Right lobe of liver (tissue), 6 donors: ENCODE results near the gene DGUOK. TPM values are rescaled to one million over a fixed set of nuclear protein-coding genes. Genes with fewer than 3 reads are reported as not detected.

Experiments
- ATAC-seq, 4 donors: fragments of 200-7000 bp; cut with Tn5 transposase; one replicate each; pipeline ENCODE4 v1.9.1; 2020; ENCODE audit warnings: mild to moderate bottlenecking in 4 of 4, moderate library complexity in 4 of 4
- DNase-seq, 3 donors: peaks; one replicate each; pipeline ENCODE4 v3.0.0-alpha.2; 2020
- H3K27ac ChIP-seq, 3 donors: fragments of 200-600 bp; one replicate each; pipeline ENCODE4 v1.8.0; 2022
- H3K27me3 ChIP-seq, 2 donors: fragments of 200-600 bp; one replicate each; pipeline ENCODE4 v1.8.0; 2022
- H3K36me3 ChIP-seq, 4 donors: fragments of 200-600 bp; sonication (generic) in 1 of 4; one replicate each; pipeline versions ENCODE4 v1.5.1 to v1.8.0; 2017 to 2022; ENCODE audit warnings: control low read depth in 1 of 4
- H3K4me1 ChIP-seq, 4 donors: fragments of 200-600 bp; sonication (generic) in 1 of 4; one replicate each; pipeline versions ENCODE4 v1.5.1 to v1.8.0; 2017 to 2022; ENCODE audit warnings: control low read depth in 1 of 4
- H3K4me3 ChIP-seq, 3 donors: fragments of 200-600 bp; one replicate each; pipeline ENCODE4 v1.8.0; 2022
- H3K9me3 ChIP-seq, 4 donors: fragments of 200-600 bp; sonication (generic) in 1 of 4; one replicate each; pipeline versions ENCODE4 v1.5.1 to v1.8.0; 2017 to 2022; ENCODE audit warnings: control low read depth in 1 of 4
- POLR2A ChIP-seq: fragments of 450-650 bp; IDR thresholded peaks from one replicate; pipeline ENCODE4 v1.6.1; 2017; ENCODE audit warnings: antibody characterized with exemption, mild to moderate bottlenecking
- WGBS: methylation state at CpG from one replicate; pipeline ENCODE4 v1.1.6; 2018; ENCODE audit warnings: low coverage, low lambda C conversion rate; ENCODE audit not compliant: insufficient coverage; ENCODE audit errors: missing lambda C conversion rate; 5-methylcytosine and 5-hydroxymethylcytosine counted together
- intact Hi-C, 2 donors: fragments of 100-400 bp; cut with DNase I; formaldehyde crosslinking; loops; one replicate each; pipeline versions ENCODE4 v1.11.2 to v1.14.1; 2022
- total RNA-seq, 6 experiments: library from RNA; depleted of rRNA in 2 of 6; stranded (reverse); fragments of >200 nt in 2 of 6; fragmentation: NEBNext Ultra II Directional in 3 of 6; extraction: Animal tissue kit (Norgen Biotek cat#: 25700) in 3 of 6; gene quantifications; one replicate each; pipeline versions ENCODE4 v1.1.0 to v1.2.4, GENCODE V29; 2016 to 2023
- TF ChIP-seq, protein P1 (sequence below), 4 donors: fragments of 200-600 bp in 3 of 4; fragments of 450-650 bp in 1 of 4; IDR thresholded peaks; one replicate each; pipeline versions ENCODE4 v1.5.1 to v1.8.0; 2016 to 2022; ENCODE audit warnings: antibody characterized with exemption in 4 of 4, mild to moderate bottlenecking in 2 of 4
- donor health status: DM: no; HTN: yes; CAD: no.
- donor health status: DM: no; HTN: no; CAD: no.
- donor health status: DM: no; HTN: no; CAD: no.
- donor health status: DM: no; HTN: yes; CAD: no.
- donor health status: DM: no; HTN: yes; CAD: no.

Gene DGUOK
- total RNA-seq, 6 experiments from 2014 or later, result 16.6 to 33.1 (median 22.6) TPM

DNA sequence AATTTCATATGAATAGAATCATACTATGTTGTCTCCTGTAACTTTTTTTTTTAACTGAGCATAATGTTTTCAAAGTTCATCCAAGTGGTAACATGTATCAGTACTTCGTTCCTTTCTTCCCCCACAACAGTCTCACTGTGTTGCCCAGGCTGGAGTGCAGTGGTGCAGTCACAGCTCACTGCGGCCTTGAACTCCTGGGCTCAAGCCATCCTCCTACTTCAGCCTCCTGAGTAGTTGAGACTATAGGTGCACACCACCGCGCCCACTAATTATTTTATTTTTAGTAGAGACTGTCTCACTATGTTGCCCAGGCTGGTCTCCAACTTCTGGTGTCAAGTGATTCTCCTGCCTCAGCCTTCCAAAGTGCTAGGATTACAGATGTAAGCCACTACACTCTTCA lies 34.6 kb downstream of the DGUOK start:
- Histone ChIP-seq H3K4me3 (no peak overlapping the region), H3K9me3 (no peaks in the 10 kb centered on the region), H3K27me3 (no peaks in the 10 kb centered on the region), H3K4me1 (no peaks in the 10 kb centered on the region), H3K36me3 (peaks cover 0 to 25% (median 10%) of the 10 kb centered on the region in 4 donors), H3K27ac (no peak overlapping the region)
- TF ChIP-seq POLR2A, result no peak
- TF ChIP-seq, protein P1, sequence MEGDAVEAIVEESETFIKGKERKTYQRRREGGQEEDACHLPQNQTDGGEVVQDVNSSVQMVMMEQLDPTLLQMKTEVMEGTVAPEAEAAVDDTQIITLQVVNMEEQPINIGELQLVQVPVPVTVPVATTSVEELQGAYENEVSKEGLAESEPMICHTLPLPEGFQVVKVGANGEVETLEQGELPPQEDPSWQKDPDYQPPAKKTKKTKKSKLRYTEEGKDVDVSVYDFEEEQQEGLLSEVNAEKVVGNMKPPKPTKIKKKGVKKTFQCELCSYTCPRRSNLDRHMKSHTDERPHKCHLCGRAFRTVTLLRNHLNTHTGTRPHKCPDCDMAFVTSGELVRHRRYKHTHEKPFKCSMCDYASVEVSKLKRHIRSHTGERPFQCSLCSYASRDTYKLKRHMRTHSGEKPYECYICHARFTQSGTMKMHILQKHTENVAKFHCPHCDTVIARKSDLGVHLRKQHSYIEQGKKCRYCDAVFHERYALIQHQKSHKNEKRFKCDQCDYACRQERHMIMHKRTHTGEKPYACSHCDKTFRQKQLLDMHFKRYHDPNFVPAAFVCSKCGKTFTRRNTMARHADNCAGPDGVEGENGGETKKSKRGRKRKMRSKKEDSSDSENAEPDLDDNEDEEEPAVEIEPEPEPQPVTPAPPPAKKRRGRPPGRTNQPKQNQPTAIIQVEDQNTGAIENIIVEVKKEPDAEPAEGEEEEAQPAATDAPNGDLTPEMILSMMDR (IDR thresholded peaks at IDR 0.05), result no peak
- DNase-seq (no peak), ATAC-seq (no peak)
- intact Hi-C loops, result no loop called here
- 98% methylated on average over 4 of the region's 4 CpGs for WGBS

DNA sequence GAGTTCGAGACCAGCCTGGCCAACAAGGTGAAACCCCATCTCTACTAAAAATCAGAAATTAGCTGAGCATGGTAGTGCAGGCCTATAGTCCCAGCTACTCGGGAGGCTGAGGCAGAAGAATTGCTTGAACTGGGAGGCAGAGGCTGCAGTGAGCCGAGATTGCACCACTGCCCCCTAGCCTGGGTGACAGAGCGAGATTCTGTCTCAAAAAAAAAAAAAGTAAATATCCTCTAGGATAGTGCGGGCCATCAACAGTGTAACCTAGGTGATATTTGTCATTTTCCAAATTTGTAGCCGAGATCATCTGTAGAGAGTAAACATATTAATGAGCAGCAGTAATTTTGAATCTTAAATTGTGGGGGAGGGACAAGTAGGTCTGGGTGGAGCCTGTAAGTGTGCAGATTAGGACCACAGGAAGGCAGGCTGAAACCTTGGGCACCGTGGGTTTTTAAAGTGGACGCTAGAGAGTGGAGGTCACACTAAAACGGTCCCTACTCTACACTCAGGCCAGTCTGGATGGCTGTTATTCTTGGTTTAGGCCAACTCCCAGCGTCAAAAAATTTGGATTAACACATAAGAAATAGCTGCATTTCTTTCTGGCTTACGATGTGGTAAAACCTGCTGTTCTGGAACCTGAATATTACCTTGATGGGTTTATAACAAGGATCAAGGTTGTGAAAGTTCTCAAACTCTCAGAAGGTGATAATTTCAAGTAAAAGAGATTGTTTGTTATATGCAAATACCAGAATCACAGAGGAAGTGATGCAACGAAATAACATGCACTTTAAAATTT lies 35.3 kb downstream of the DGUOK start:
- H3K9me3 ChIP-seq, result no peaks in the 10 kb centered on the region
- no peaks in the 10 kb centered on the region for H3K27me3 ChIP-seq
- 92% methylated on average over 9 of the region's 12 CpGs for WGBS
- H3K36me3 ChIP-seq, result peaks cover 0 to 18% (median 9%) of the 10 kb centered on the region in 4 donors
- no peak for TF ChIP-seq POLR2A
- TF ChIP-seq, protein P1 (IDR thresholded peaks at IDR 0.05), result no peak
- intact Hi-C loops, result no loop called here
- H3K4me1 ChIP-seq, result no peaks in the 10 kb centered on the region
- H3K4me3 ChIP-seq, result no peak overlapping the region
- ATAC-seq, result no peak
- H3K27ac ChIP-seq, result no peak overlapping the region
- no peak for DNase-seq

- no peak for TF ChIP-seq POLR2A
- TF ChIP-seq, protein P1 (IDR thresholded peaks at IDR 0.05), result no peak
- DNase-seq, result no peak
- no peak for ATAC-seq
- Histone ChIP-seq H3K4me1 (no peaks in the 10 kb centered on the region), H3K4me3 (no peak overlapping the region), H3K27ac (no peak overlapping the region), H3K27me3 (no peaks in the 10 kb centered on the region), H3K36me3 (peaks cover 0 to 18% (median 5%) of the 10 kb centered on the region in 4 donors), H3K9me3 (no peaks in the 10 kb centered on the region)
- WGBS, result 65% methylated on average over 4 of the region's 5 CpGs
- intact Hi-C loops, result no loop called here
Measured at GRCh38 chr2:73962798-73963197, 36.1 kb downstream of the DGUOK start.

DNA sequence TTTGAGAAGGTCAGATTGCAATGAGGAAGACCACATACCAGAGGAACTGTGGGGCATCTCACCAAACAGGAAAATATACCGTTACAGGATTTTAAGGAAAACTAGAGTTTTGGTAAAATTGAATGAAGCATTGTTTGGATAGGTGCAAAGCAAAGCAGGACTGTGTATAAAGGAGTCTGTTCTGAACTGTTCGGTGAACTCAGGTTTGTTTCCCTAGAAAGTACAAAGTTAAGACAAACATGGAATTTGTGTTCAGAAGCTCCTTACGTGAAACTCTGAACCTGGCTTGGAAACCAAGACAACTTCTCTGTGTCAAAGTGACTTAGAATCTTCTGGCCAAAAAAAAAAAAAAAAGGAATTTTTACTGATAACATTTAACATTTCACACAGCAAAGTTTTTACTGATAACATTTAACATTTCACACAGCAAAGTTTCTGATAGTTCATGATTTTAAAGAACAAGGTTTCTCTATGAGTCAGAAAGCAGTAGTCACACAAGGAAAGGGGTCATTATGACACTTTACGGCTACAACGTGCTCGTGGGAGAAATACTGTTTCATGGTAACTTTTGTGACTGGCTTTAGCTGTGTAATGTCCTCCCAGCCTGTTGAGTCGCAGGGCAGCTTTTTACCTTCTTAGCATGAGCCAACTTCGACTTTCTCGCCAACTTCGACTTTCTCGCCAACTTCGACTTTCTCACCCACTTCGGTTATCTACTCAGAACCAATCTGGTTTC lies 36.9 kb downstream of the DGUOK start:
- no peak overlapping the region for H3K4me3 ChIP-seq
- peaks cover 0 to 11% (median 1%) of the 10 kb centered on the region in 4 donors for H3K36me3 ChIP-seq
- DNase-seq, result no peak
- ATAC-seq, result no peak
- WGBS, result 72% methylated on average over 13 of the region's 13 CpGs
- H3K4me1 ChIP-seq, result no peaks in the 10 kb centered on the region
- no peak overlapping the region for H3K27ac ChIP-seq
- no peak for TF ChIP-seq POLR2A
- TF ChIP-seq, protein P1 (IDR thresholded peaks at IDR 0.05), result no peak
- intact Hi-C loops, result no loop called here
- no peaks in the 10 kb centered on the region for H3K9me3 ChIP-seq
- H3K27me3 ChIP-seq, result no peaks in the 10 kb centered on the region
